ENCODE results near the gene ASCL3.
"Not testable (repeated sequence)": the region's sequence is repeated elsewhere in the genome, so short reads cannot be mapped to it uniquely, and the experiment has no call there.

The ASCL3 gene

GRCh38 chr11:8947230-8947943, 4.6 kb upstream of the ASCL3 start:
- DNase-seq: no peak

- no peak for DNase-seq
These were observed 1.3 kb downstream of the ASCL3 start for GRCh38 chr11:8941341-8942103.

GRCh38 chr11:8937659-8938058, 5.2 kb downstream of the ASCL3 start:
- no peak for DNase-seq

GRCh38 chr11:8937159-8937558, 5.7 kb downstream of the ASCL3 start:
- DNase-seq: no peak

GRCh38 chr11:8935789-8936188, 7.0 kb downstream of the ASCL3 start:
- DNase-seq: not testable (repeated sequence)

GRCh38 chr11:8934742-8935488, 7.9 kb downstream of the ASCL3 start:
- DNase-seq: no peak

- DNase-seq: no peak
These were observed 8.9 kb downstream of the ASCL3 start for GRCh38 chr11:8933931-8934330.

- DNase-seq: no peak
These were observed 10.1 kb downstream of the ASCL3 start, which contains the start of gene C11orf16 for GRCh38 chr11:8932564-8933180. Gene C11orf16 (minus strand): TSS chr11:8932947. CDS start chr11:8932308, 639 bp downstream.

- no peak for DNase-seq
These were observed 12.2 kb downstream of the ASCL3 start for GRCh38 chr11:8930456-8931175.

GRCh38 chr11:8928981-8929615, 13.7 kb downstream of the ASCL3 start:
- DNase-seq: no peak

- DNase-seq: no peak
These were observed 14.6 kb downstream of the ASCL3 start for GRCh38 chr11:8928205-8928604.

- no peak for DNase-seq
These were observed 15.6 kb downstream of the ASCL3 start for GRCh38 chr11:8927233-8927632.

- DNase-seq: no peak
These were observed 16.6 kb downstream of the ASCL3 start for GRCh38 chr11:8926236-8926635.

GRCh38 chr11:8925711-8926110, 17.1 kb downstream of the ASCL3 start:
- DNase-seq: no peak

GRCh38 chr11:8922691-8923090, 20.1 kb downstream of the ASCL3 start:
- DNase-seq: no peak

GRCh38 chr11:8917157-8917825, 25.5 kb downstream of the ASCL3 start:
- DNase-seq: no peak

- no peak for DNase-seq
These were observed 28.2 kb downstream of the ASCL3 start for GRCh38 chr11:8914661-8915018.

GRCh38 chr11:8913961-8914660, 28.7 kb downstream of the ASCL3 start:
- peak; percentile 52 for DNase-seq

GRCh38 chr11:8911029-8911823, 31.6 kb downstream of the ASCL3 start, which contains the start of gene AKIP1:
Gene AKIP1 (plus strand): TSS chr11:8911189. CDS start chr11:8911450, 261 bp downstream.
- DNase-seq: peak; percentile 98

- no peak for DNase-seq
These were observed 32.2 kb downstream of the ASCL3 start for GRCh38 chr11:8910649-8911026.
